C4-2B (cell line): Measurements from ENCODE around the gene DNAH14.

Experiments used
- ZFX ChIP-seq: fragments of 450-650 bp; IDR thresholded peaks from 2 replicates; pipeline ENCODE4 v1.6.1; 2017
- TF ChIP-seq, protein P1 (sequence below): fragments of 450-650 bp; conservative IDR thresholded peaks from 2 replicates; pipeline ENCODE4 v1.5.1; 2017; ENCODE audit warnings: mild to moderate bottlenecking

DNA sequence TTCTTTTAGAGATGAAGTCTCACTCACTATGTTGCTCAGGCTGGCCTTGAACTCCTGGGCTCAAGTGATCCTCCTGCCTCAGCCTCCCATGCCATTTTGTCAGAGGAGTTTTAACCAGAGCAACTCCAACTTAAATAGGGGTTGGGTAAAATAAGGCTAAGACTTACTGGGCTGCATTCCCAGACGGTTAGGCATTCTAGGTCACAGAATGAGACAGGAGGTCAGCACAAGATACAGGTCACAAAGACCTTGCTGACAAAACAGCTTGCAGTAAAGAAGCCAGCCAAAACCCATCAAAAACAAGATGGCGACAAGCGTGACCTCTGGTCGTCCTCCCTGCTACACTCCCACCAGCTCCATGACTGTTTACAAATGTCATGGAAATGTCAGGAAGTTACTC lies 5.7 kb upstream of the DNAH14 start:
- TF ChIP-seq, protein P1, sequence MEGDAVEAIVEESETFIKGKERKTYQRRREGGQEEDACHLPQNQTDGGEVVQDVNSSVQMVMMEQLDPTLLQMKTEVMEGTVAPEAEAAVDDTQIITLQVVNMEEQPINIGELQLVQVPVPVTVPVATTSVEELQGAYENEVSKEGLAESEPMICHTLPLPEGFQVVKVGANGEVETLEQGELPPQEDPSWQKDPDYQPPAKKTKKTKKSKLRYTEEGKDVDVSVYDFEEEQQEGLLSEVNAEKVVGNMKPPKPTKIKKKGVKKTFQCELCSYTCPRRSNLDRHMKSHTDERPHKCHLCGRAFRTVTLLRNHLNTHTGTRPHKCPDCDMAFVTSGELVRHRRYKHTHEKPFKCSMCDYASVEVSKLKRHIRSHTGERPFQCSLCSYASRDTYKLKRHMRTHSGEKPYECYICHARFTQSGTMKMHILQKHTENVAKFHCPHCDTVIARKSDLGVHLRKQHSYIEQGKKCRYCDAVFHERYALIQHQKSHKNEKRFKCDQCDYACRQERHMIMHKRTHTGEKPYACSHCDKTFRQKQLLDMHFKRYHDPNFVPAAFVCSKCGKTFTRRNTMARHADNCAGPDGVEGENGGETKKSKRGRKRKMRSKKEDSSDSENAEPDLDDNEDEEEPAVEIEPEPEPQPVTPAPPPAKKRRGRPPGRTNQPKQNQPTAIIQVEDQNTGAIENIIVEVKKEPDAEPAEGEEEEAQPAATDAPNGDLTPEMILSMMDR, result no peak
- TF ChIP-seq ZFX, result no peak
